Loucy (cell line): Measurements from ENCODE around the gene DNAJC2.

ENCODE experiments used
- EZH2phosphoT487 ChIP-seq: fragments of 200-600 bp; IDR thresholded peaks from 2 replicates; pipeline ENCODE4 v1.6.1; 2018; ENCODE audit warnings: antibody characterized with exemption, mild to moderate bottlenecking, moderate library complexity, borderline replicate concordance
- TF ChIP-seq, protein P1 (sequence below): fragments of 200-600 bp; sonication (generic); conservative IDR thresholded peaks from 2 replicates; pipeline ENCODE4 v1.5.1; 2014; ENCODE audit warnings: mild to moderate bottlenecking, antibody characterized with exemption, low read length

DNA sequence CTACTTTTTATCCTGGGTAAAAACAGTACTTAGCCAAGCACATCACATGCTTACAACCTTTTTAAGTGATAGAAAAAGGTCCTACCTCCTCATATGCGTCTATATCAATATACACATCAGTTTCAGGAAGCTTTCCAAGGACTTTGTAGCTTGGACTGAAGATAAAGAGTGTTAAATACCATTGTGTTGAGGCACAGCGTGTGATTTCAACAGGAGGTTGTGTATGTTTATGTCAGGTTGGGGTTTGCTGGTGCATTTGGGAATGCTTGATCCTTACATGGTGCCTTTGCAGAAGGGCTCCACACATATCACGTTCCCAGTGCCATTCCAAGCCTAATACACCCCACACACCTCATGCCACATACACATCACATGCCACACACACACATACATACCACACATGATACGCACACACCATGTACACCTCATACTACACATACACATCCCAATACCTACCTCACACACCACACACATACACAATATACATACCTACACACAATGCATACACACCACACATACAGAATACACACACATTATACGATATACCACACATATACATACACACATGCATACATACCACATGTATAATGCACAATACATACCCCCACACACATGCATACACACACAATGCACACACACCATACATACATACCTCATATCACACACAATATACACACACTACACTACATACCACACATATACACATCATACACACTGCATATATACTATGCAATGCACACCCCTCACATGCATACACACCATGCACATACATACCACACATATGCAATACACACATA, 36.0 kb upstream of the DNAJC2 start:
- TF ChIP-seq, protein P1, sequence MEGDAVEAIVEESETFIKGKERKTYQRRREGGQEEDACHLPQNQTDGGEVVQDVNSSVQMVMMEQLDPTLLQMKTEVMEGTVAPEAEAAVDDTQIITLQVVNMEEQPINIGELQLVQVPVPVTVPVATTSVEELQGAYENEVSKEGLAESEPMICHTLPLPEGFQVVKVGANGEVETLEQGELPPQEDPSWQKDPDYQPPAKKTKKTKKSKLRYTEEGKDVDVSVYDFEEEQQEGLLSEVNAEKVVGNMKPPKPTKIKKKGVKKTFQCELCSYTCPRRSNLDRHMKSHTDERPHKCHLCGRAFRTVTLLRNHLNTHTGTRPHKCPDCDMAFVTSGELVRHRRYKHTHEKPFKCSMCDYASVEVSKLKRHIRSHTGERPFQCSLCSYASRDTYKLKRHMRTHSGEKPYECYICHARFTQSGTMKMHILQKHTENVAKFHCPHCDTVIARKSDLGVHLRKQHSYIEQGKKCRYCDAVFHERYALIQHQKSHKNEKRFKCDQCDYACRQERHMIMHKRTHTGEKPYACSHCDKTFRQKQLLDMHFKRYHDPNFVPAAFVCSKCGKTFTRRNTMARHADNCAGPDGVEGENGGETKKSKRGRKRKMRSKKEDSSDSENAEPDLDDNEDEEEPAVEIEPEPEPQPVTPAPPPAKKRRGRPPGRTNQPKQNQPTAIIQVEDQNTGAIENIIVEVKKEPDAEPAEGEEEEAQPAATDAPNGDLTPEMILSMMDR: no peak
- no peak for TF ChIP-seq EZH2phosphoT487
